K562 (cell line): ENCODE data around the gene RBPJ. TPM values are rescaled to one million over a fixed set of nuclear protein-coding genes. Genes with fewer than 3 reads are reported as not detected.

ENCODE experiments used
- ATAC-seq: fragments of 200-7000 bp; cut with Tn5 transposase; 3 replicates; pipeline ENCODE4 v1.9.1; 2020; ENCODE audit warnings: moderate library complexity
- BruUV-seq: library from RNA; stranded (reverse); fragments of 400-500 nt; replicated peaks from 2 replicates; lab custom pipeline; 2021; lab: Mats Ljungman, UMichigan
- CTCF ChIA-PET: fragments of 300-600 bp; formaldehyde crosslinking; extraction: SDS; loops from one replicate; lab custom pipeline; 2021; ENCODE audit warnings: low intra/inter-chr PET ratio; lab: Yijun Ruan, JAX
- POLR2A ChIA-PET: fragments of 300-600, 350-650 bp; sonication (Branson Sonifier 250); formaldehyde crosslinking; extraction: SDS; loops from one replicate; lab custom pipeline; 2021; ENCODE audit warnings: antibody characterized with exemption, inconsistent platforms; lab: Yijun Ruan, JAX
- DNase-seq, 4 experiments: peaks; one replicate each; pipeline versions ENCODE4 v3.0.0 to v3.0.0-alpha.2; 2011 to 2018; ENCODE audit warnings: low spot score in 3 of 4, mixed read lengths in 3 of 4; ENCODE audit errors: extremely low read depth in 1 of 4
- FAIRE-seq: peaks from 2 replicates; lab custom pipeline; 2011; peaks lifted over from hg19 to GRCh38; lab: Jason Lieb, UNC
- H2AFZ ChIP-seq: 2 replicates; pipeline ENCODE4 v1.6.0; 2011; ENCODE audit warnings: low read depth, low read length, control low read depth, inconsistent platforms
- H3K27ac ChIP-seq: fragments of 200-600 bp; 3 replicates; pipeline ENCODE4 v1.8.0; 2011; ENCODE audit warnings: low read depth, mild to moderate bottlenecking, control low read depth, inconsistent platforms, low read length, moderate library complexity, mixed read lengths; ENCODE audit errors: extremely low read depth
- H3K27me3 ChIP-seq, 2 experiments: fragments of 300-600 bp in 1 of 2; 2 replicates in 1 of 2; 3 replicates in 1 of 2; pipeline versions ENCODE4 v1.6.0 to v1.8.0; 2011; ENCODE audit warnings: inconsistent platforms in 2 of 2, low read length in 2 of 2, mild to moderate bottlenecking in 1 of 2, mixed read lengths in 1 of 2, moderate library complexity in 1 of 2; ENCODE audit not compliant: control insufficient read depth in 2 of 2, insufficient read depth in 2 of 2
- H3K36me3 ChIP-seq: fragments of 300-600 bp; 3 replicates; pipeline ENCODE4 v1.8.0; 2011; ENCODE audit warnings: mild to moderate bottlenecking, low read length, inconsistent platforms; ENCODE audit not compliant: control insufficient read depth, insufficient read depth
- H3K4me1 ChIP-seq, 2 experiments: fragments of 200-600 bp in 1 of 2; replicated peaks in 1 of 2; 2 replicates in 1 of 2; 3 replicates in 1 of 2; pipeline versions ENCODE4 v1.5.1 to v1.8.0; 2011; ENCODE audit warnings: inconsistent platforms in 2 of 2, low read length in 2 of 2, mild to moderate bottlenecking in 1 of 2, mixed read lengths in 1 of 2, moderate library complexity in 1 of 2; ENCODE audit not compliant: control insufficient read depth in 2 of 2, insufficient read depth in 2 of 2
- H3K4me2 ChIP-seq: 2 replicates; pipeline ENCODE4 v1.6.1; 2011; ENCODE audit warnings: low read length, control low read depth, inconsistent platforms, mixed read lengths; ENCODE audit not compliant: insufficient read depth
- H3K4me3 ChIP-seq: fragments of 200-600 bp; sonication (generic), shearing (Covaris generic); 2 replicates; pipeline ENCODE4 v1.5.1; 2016; ENCODE audit warnings: control low read depth, inconsistent platforms
- H3K79me2 ChIP-seq: fragments of 200-600 bp; 3 replicates; pipeline ENCODE4 v1.8.0; 2011; ENCODE audit warnings: low read length, inconsistent platforms; ENCODE audit not compliant: control insufficient read depth, insufficient read depth
- H3K9ac ChIP-seq, 2 experiments: 2 replicates each; pipeline versions ENCODE4 v1.6.0 to v1.6.1; 2011; ENCODE audit warnings: low read depth in 2 of 2, low read length in 2 of 2, control low read depth in 1 of 2, inconsistent platforms in 1 of 2, mild to moderate bottlenecking in 1 of 2, mixed read lengths in 1 of 2; ENCODE audit not compliant: insufficient read depth in 1 of 2
- H3K9me1 ChIP-seq: one replicate; pipeline ENCODE4 v1.6.0; 2011; ENCODE audit warnings: inconsistent platforms, mild to moderate bottlenecking, low read length, moderate library complexity; ENCODE audit not compliant: control insufficient read depth, insufficient read depth
- H3K9me3 ChIP-seq: replicated peaks from 2 replicates; pipeline ENCODE4 v1.5.1; 2011; ENCODE audit warnings: low read depth, low read length, inconsistent platforms; ENCODE audit not compliant: control insufficient read depth, insufficient read depth
- H4K20me1 ChIP-seq: replicated peaks from 2 replicates; pipeline ENCODE4 v1.6.1; 2011; ENCODE audit warnings: low read length, inconsistent platforms, mixed read lengths; ENCODE audit not compliant: control insufficient read depth, insufficient read depth
- CBFA2T3 ChIP-seq: fragments of 450-650 bp; IDR thresholded peaks from 2 replicates; pipeline ENCODE4 v1.6.1; 2017
- CBX1 ChIP-seq: sonication (generic); IDR thresholded peaks from 2 replicates; pipeline ENCODE4 v1.6.1; 2016; ENCODE audit warnings: antibody characterized with exemption, low read depth, mild to moderate bottlenecking
- CEBPB ChIP-seq: fragments of 450-650 bp; IDR thresholded peaks from 2 replicates; pipeline ENCODE4 v1.6.1; 2016; ENCODE audit warnings: missing genetic modification characterization, missing compliant biosample characterization
- GTF3C2 ChIP-seq: IDR thresholded peaks from 3 replicates; pipeline ENCODE4 v1.6.1; 2011; ENCODE audit warnings: borderline replicate concordance, mild to moderate bottlenecking, moderate library complexity; ENCODE audit not compliant: insufficient read length; ENCODE audit errors: extremely low read depth
- HMGN3 ChIP-seq: IDR thresholded peaks from 2 replicates; pipeline ENCODE4 v1.6.1; 2011; ENCODE audit warnings: borderline replicate concordance, low read depth, mild to moderate bottlenecking, mixed read lengths, low read length; ENCODE audit not compliant: insufficient read length; ENCODE audit errors: extremely low read depth
- ILF3 ChIP-seq: fragments of 450-650 bp; IDR thresholded peaks from 2 replicates; pipeline ENCODE4 v1.6.1; 2018; ENCODE audit warnings: antibody characterized with exemption, mild to moderate bottlenecking, moderate library complexity, borderline replicate concordance
- JUND ChIP-seq, 2 experiments: IDR thresholded peaks; 2 replicates in 1 of 2; 3 replicates in 1 of 2; pipeline ENCODE4 v1.6.1; 2011; ENCODE audit warnings: borderline replicate concordance in 2 of 2, low read depth in 2 of 2, low read length in 2 of 2, improper control_type of control experiment in 1 of 2, missing biosample characterization in 1 of 2, missing genetic modification characterization in 1 of 2, missing genetic modification reagents in 1 of 2
- MAFF ChIP-seq: IDR thresholded peaks from 2 replicates; pipeline ENCODE4 v1.6.1; 2012; ENCODE audit warnings: low read length, improper control_type of control experiment
- MCM7 ChIP-seq, 2 experiments: fragments of 450-650 bp; IDR thresholded peaks; 2 replicates each; pipeline ENCODE4 v1.6.1; 2016 to 2018
- PCBP1 ChIP-seq: fragments of 200-400 bp; formaldehyde crosslinking; IDR thresholded peaks from 2 replicates; pipeline ENCODE4 v1.6.1; 2018; ENCODE audit warnings: mild to moderate bottlenecking, low read depth, low read length; ENCODE audit not compliant: poor library complexity, severe bottlenecking
- POU5F1 ChIP-seq: fragments of 150-350 bp; IDR thresholded peaks from 2 replicates; pipeline ENCODE4 v1.6.1; 2014; ENCODE audit warnings: borderline replicate concordance, low read length, low read depth, mild to moderate bottlenecking; ENCODE audit not compliant: partially characterized antibody
- SAFB2 ChIP-seq: fragments of 200-400 bp; formaldehyde crosslinking; IDR thresholded peaks from 2 replicates; pipeline ENCODE4 v1.6.1; 2018; ENCODE audit warnings: borderline replicate concordance, low read length, low read depth, moderate library complexity; ENCODE audit not compliant: severe bottlenecking
- SNAPC5 ChIP-seq: fragments of 250-450 bp; sonication (Bioruptor Pico); IDR thresholded peaks from 2 replicates; pipeline ENCODE4 v1.8.0; 2021; ENCODE audit warnings: moderate library complexity, mild to moderate bottlenecking, inconsistent platforms
- ZKSCAN1 ChIP-seq: fragments of 150-350 bp; IDR thresholded peaks from 2 replicates; pipeline ENCODE4 v1.6.1; 2016; ENCODE audit warnings: low read depth, low read length
- ZNF121 ChIP-seq: sonication (generic); formaldehyde crosslinking; conservative IDR thresholded peaks from 2 replicates; pipeline ENCODE4 v1.8.0; 2022; ENCODE audit warnings: missing genetic modification reagents
- ZNF644 ChIP-seq: fragments of 200-800 bp; sonication (Bioruptor generic); IDR thresholded peaks from 2 replicates; pipeline ENCODE4 v1.6.1; 2016; ENCODE audit warnings: low read depth, missing genetic modification characterization, missing compliant biosample characterization
- ZSCAN32 ChIP-seq: fragments of 450-650 bp; formaldehyde crosslinking; IDR thresholded peaks from 2 replicates; pipeline ENCODE4 v1.4.0; 2020; ENCODE audit warnings: mild to moderate bottlenecking, moderate library complexity
- WGBS: fragments of 100-300 bp; shearing (Covaris generic); methylation state at CpG from one replicate; pipeline ENCODE4 v1.1.6; 2016; ENCODE audit warnings: low coverage, mixed read lengths; ENCODE audit not compliant: insufficient coverage; ENCODE audit errors: missing lambda C conversion rate; 5-methylcytosine and 5-hydroxymethylcytosine counted together
- in situ Hi-C: fragments of 300-500 bp; cut with MboI; formaldehyde crosslinking; loops from 4 replicates; pipeline ENCODE4 v1.15.0; 2018; ENCODE audit warnings: inconsistent platforms, mixed read lengths
- intact Hi-C: fragments of 100-400 bp; cut with micrococcal nuclease; formaldehyde crosslinking; loops from 2 replicates; pipeline ENCODE4 v1.14.2; 2022
- polyA plus RNA-seq, 8 experiments: library from polyadenylated mRNA; depleted of rRNA in 4 of 8; stranded (reverse) in 5 of 8; unstranded in 3 of 8; fragments of >200 nt; fragmentation: Nextera tagmentation in 2 of 8; fragmentation: Illumina TruSeq in 1 of 8; extraction: Ambion mirVana in 2 of 8; extraction: Trizol in 1 of 8; gene quantifications; 2 replicates each; pipeline versions ENCODE4 v1.2.1 to v1.2.3, GENCODE V29; 2011 to 2014; ENCODE audit warnings: inconsistent platforms in 1 of 8, missing spikeins in 1 of 8
- total RNA-seq, 7 experiments: library from RNA; depleted of rRNA in 6 of 7; stranded (reverse); fragments of >200 nt in 6 of 7; fragmentation: Illumina TruSeq in 2 of 7; extraction: Trizol in 2 of 7; gene quantifications; 2 replicates each; pipeline versions ENCODE4 v1.2.1 to v1.2.3, GENCODE V29; 2011 to 2021; ENCODE audit warnings: low replicate concordance in 1 of 7
- TF ChIP-seq, protein P1 (sequence below): fragments of 250-450 bp; sonication (Bioruptor Pico); IDR thresholded peaks from 2 replicates; pipeline ENCODE4 v1.4.0; 2020; ENCODE audit warnings: mild to moderate bottlenecking, moderate library complexity

Gene RBPJ
- total and polyA plus RNA-seq, 9 of the 15 experiments (the other 6 are each of a cell fraction or from before 2014, with no cell fraction given) = 17.2 to 49.4 (median 33.8) TPM

GRCh38 chr4:26400132-26400531 lies 79.3 kb downstream of the RBPJ start:
- no peak for FAIRE-seq
- H3K79me2 ChIP-seq = no peaks in the 10 kb centered on the region
- intact Hi-C loops = no loop called here
- no peaks in the 10 kb centered on the region; the same call in 1 of the 3 replicates for H3K36me3 ChIP-seq
- H3K4me3 ChIP-seq = no peak overlapping the region
- CTCF ChIA-PET = no interaction called here
- no peaks in the 10 kb centered on the region; the same call in 1 of the 2 replicates for H3K9me3 ChIP-seq
- no peak overlapping the region for H3K27ac ChIP-seq
- H3K4me1 ChIP-seq = no peaks in the 10 kb centered on the region
- no peak for ATAC-seq
- TF ChIP-seq CBX1 (no peak), ZSCAN32 (CRISPR knock-in tag) (no peak), GTF3C2 (no peak), ZNF121 (CRISPR knock-in tag) (no peak), ZKSCAN1 (no peak), ILF3 (no peak), HMGN3 (no peak), SAFB2 (no peak), SNAPC5 (CRISPR knock-in tag) (no peak), CEBPB (tag) (no peak), POU5F1 (no peak), PCBP1 (no peak), MCM7 (IDR thresholded peaks at IDR 0.05) (no peak), JUND (IDR thresholded peaks at IDR 0.05; ENCODE audit: borderline replicate concordance, low read depth, low read length) (no peak), JUND (tag; IDR thresholded peaks at IDR 0.05; ENCODE audit: borderline replicate concordance, low read depth, low read length) (no peak), CBFA2T3 (no peak), ZNF644 (tag) (no peak), MAFF (no peak)
- TF ChIP-seq, protein P1, sequence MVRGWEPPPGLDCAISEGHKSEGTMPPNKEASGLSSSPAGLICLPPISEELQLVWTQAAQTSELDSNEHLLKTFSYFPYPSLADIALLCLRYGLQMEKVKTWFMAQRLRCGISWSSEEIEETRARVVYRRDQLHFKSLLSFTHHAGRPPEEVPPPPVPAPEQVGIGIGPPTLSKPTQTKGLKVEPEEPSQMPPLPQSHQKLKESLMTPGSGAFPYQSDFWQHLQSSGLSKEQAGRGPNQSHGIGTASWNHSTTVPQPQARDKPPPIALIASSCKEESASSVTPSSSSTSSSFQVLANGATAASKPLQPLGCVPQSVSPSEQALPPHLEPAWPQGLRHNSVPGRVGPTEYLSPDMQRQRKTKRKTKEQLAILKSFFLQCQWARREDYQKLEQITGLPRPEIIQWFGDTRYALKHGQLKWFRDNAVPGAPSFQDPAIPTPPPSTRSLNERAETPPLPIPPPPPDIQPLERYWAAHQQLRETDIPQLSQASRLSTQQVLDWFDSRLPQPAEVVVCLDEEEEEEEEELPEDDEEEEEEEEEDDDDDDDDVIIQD (CRISPR knock-in tag) = no peak
- TF ChIP-seq, all 486 proteins: peak for 0
- no peak overlapping the region for H2AFZ ChIP-seq
- POLR2A ChIA-PET = no interaction called here
- no TSS peak for BruUV-seq
- no peaks in the 10 kb centered on the region for H3K27me3 ChIP-seq
- no peaks in the 10 kb centered on the region for H4K20me1 ChIP-seq
- no peak overlapping the region for H3K4me2 ChIP-seq
- WGBS = 100% methylated on average over 1 of the region's 1 CpG
- no peak for DNase-seq
- H3K9me1 ChIP-seq = no peaks in the 10 kb centered on the region
- no peak overlapping the region for H3K9ac ChIP-seq
- in situ Hi-C loops = loop anchor here (25.0 kb wide), 1 partner anchor 338 kb away; no protein-coding TSS in a partner anchor
